Raji (cell line): ENCODE data around the gene WIPF1.

Experiments
- POLR2A ChIP-seq: IDR thresholded peaks from 2 replicates; pipeline ENCODE4 v1.6.1; 2011; ENCODE audit warnings: low read depth, low read length, control low read depth; ENCODE audit not compliant: insufficient read depth

WIPF1 gene

GRCh38 chr2:174570318-174570958 lies 27.2 kb downstream of the WIPF1 start:
- no peak for TF ChIP-seq POLR2A

DNA sequence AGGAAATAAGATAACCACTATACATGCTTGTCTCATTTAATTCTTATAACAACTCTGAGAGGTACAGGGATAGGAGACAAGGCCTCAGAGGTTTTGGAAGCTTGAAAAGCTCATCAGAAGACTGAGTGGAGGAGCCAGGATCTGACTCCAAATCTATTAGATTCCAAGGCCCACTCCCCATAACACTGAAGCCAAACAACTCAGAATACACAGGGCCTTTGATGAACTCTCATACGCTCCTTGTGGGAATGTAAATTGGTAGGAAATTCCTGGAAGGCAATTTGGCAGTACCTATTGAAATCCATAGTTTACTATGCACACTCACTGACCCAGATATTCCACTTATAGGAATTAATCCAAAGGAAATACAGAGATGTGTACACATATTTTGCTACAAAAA lies 27.9 kb downstream of the WIPF1 start:
- TF ChIP-seq POLR2A: no peak

- no peak for TF ChIP-seq POLR2A
Observed at GRCh38 chr2:174568425-174568824, 29.2 kb downstream of the WIPF1 start.

GRCh38 chr2:174566871-174567270 lies 30.7 kb downstream of the WIPF1 start:
- no peak for TF ChIP-seq POLR2A

DNA sequence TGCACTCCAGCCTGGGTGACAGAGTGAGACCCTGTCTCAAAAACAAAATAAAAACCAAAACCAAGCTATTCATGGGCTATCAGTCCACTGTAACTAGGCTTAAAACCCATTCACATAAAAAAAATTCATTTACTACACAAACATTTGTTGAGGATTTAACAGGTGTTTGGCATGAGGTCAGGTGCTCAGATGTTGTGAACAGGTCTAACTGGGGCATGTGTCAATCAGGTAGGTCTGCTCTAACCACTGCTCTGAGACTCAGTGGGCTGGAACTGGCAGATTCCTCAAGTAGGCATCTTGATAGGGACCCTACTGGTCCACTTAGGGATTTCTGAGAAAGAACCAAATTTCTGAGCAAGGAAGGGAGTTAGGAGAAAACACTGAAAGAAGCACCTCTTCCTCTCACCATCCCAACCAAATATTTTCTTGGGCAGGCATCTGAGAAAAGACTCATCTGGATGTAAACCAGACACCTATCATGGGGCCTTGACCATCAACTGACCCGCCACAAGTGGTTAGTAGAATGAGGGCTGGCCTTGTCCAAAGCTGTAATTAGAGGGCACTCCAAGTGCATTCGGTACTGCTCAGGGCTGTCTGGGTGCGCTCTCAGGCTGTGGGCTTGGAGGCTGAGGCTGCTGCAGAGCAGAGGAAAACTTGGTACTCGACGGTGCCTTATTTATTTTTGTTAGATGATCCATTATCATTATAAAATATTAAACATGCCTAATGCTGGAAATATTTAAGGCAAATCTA lies 33.9 kb downstream of the WIPF1 start:
- no peak for TF ChIP-seq POLR2A

GRCh38 chr2:174561972-174562370 lies 35.6 kb downstream of the WIPF1 start:
- TF ChIP-seq POLR2A: no peak

DNA sequence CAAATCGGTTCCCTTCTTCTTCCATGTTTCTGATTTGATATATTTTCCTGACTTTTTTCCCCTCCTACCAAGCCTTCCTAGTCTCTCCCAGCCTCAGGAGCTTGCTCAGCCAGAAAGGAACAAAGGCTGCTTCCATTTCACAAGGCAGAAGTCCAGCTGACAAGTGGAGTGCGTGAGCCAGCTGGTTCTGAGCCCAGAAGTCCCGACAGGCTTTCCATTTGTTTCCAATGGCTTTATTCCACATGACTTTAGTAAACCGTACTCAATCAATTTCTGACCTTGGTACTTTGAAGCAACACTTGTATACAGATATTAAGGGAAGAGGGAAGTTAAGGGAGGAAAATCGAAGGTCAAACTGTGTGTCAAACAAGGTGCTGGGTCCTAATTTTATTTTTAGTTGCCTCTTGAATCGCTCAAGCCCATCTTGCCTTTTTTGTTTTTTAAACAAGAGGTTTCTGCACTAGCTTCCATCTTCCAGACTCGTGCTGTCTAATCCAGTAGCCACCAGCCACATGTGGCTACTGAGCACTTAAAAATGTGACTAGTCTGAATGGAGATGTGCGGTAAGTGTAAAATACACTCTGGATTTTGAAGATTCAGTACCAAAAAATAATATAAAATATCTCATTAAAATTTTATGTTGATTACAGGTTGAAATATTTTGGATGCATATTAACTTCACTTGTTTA lies 36.2 kb downstream of the WIPF1 start:
- no peak for TF ChIP-seq POLR2A

DNA sequence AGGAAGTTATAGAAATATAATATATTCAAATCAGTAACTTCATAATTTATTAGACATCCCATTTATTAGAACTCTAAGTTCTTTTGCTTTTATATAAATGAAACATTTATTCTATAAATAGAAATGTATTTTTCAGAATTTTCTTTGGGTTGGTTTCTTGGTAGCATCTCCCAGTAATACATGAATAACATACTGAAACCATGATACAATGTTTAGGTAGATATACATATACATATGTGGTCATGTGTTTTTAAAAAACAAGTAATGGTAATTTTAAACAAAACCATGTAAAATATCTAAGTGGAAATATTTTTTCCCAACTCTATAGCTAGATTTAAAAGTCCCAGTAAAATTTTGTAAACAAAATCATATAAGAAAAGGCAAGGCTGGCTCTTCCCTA lies 36.9 kb downstream of the WIPF1 start:
- no peak for TF ChIP-seq POLR2A

DNA sequence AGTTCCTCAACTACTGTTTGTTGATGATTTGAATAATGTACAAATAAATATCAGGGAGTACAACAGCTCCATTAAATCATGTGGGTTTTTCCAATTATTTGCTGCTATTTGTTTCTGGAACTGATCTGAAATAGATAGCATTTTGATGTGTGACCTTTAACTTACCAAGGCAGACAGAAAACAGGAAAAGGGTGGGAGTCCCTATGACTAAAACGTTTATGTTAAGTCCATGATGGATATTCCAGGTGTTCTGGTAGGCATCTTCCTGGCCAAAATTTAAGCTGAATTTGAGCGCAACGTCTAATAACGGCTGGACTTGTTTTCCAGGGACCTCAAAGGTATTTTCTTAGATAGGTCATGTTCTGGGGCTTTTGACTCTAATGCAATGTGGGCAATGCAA lies 41.6 kb downstream of the WIPF1 start:
- TF ChIP-seq POLR2A: no peak

- TF ChIP-seq POLR2A: no peak
Observed at GRCh38 chr2:174554529-174555150, 43.0 kb downstream of the WIPF1 start.

GRCh38 chr2:174553811-174554493 lies 43.7 kb downstream of the WIPF1 start:
- TF ChIP-seq POLR2A: no peak

DNA sequence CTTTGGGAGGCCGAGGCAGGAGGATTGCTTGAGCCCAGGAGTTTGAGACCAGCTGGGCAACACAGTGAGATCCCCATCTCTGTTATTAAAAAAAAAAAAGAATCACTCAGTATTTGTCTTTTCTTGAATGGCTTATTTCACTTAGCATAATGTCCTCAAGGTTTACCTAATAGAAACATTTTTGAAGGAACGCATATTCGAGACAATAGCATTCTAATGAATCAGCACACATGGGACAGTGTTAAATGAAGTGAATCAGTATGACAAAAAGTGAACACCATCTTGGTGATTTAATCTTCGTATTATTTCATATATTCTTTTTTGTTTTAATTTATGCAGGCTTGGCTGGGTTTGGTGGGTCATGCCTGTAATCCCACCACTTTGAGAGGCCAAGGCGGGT lies 44.7 kb downstream of the WIPF1 start:
- no peak for TF ChIP-seq POLR2A

- no peak for TF ChIP-seq POLR2A
Observed at GRCh38 chr2:174551697-174552096, 45.9 kb downstream of the WIPF1 start.

- TF ChIP-seq POLR2A: no peak
Observed at GRCh38 chr2:174546519-174547506, 50.8 kb downstream of the WIPF1 start.
